ENCODE results near the gene HTR1D. TPM values are rescaled to one million over a fixed set of nuclear protein-coding genes. Genes with fewer than 3 reads are reported as not detected.

The HTR1D gene
- polyA plus RNA-seq, 1 donor from 2014 or later, result not detected

- H3K9ac ChIP-seq (ENCODE audit: low read length), result no peak overlapping the region
- H3K9me2 ChIP-seq (ENCODE audit: insufficient read depth, low read length), result no peaks in the 10 kb centered on the region
- H2AFZ ChIP-seq (ENCODE audit: low read depth, low read length), result no peak overlapping the region
- H3F3A ChIP-seq (ENCODE audit: insufficient read depth, low read length, poor library complexity, severe bottlenecking), result no peaks in the 10 kb centered on the region
- no peak for TF ChIP-seq POLR2AphosphoS5 (IDR thresholded peaks at IDR 0.05)
- no peak for TF ChIP-seq EP300 (conservative IDR thresholded peaks at IDR 0.05; ENCODE audit: poor library complexity, severe bottlenecking)
- no peak for TF ChIP-seq MXI1 (conservative IDR thresholded peaks at IDR 0.05; ENCODE audit: poor library complexity, severe bottlenecking)
- TF ChIP-seq RAD21 (conservative IDR thresholded peaks at IDR 0.05), result no peak
- TF ChIP-seq, protein P1, sequence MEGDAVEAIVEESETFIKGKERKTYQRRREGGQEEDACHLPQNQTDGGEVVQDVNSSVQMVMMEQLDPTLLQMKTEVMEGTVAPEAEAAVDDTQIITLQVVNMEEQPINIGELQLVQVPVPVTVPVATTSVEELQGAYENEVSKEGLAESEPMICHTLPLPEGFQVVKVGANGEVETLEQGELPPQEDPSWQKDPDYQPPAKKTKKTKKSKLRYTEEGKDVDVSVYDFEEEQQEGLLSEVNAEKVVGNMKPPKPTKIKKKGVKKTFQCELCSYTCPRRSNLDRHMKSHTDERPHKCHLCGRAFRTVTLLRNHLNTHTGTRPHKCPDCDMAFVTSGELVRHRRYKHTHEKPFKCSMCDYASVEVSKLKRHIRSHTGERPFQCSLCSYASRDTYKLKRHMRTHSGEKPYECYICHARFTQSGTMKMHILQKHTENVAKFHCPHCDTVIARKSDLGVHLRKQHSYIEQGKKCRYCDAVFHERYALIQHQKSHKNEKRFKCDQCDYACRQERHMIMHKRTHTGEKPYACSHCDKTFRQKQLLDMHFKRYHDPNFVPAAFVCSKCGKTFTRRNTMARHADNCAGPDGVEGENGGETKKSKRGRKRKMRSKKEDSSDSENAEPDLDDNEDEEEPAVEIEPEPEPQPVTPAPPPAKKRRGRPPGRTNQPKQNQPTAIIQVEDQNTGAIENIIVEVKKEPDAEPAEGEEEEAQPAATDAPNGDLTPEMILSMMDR (IDR thresholded peaks at IDR 0.05; ENCODE audit: poor library complexity, severe bottlenecking), result no peak
- no peaks in the 10 kb centered on the region for H4K20me1 ChIP-seq (ENCODE audit: insufficient read depth)
- H3K27ac ChIP-seq (ENCODE audit: low read length), result no peak overlapping the region
- H3K4me3 ChIP-seq (ENCODE audit: low read length), result no peak overlapping the region
- H3K9me3 ChIP-seq (ENCODE audit: low read length), result no peaks in the 10 kb centered on the region
- no peaks in the 10 kb centered on the region for H3K79me2 ChIP-seq (replicated peaks; ENCODE audit: insufficient read depth, low read length)
- peaks cover 17% of the 10 kb centered on the region for H3K27me3 ChIP-seq (ENCODE audit: insufficient read depth, low read depth, low read length)
- no peaks in the 10 kb centered on the region for H3K36me3 ChIP-seq (ENCODE audit: insufficient read depth, low read length)
- no peak overlapping the region for H3K4me2 ChIP-seq (ENCODE audit: low read length)
Observed at GRCh38 chr1:23211955-23212354, 5.3 kb downstream of the HTR1D start.

DNA sequence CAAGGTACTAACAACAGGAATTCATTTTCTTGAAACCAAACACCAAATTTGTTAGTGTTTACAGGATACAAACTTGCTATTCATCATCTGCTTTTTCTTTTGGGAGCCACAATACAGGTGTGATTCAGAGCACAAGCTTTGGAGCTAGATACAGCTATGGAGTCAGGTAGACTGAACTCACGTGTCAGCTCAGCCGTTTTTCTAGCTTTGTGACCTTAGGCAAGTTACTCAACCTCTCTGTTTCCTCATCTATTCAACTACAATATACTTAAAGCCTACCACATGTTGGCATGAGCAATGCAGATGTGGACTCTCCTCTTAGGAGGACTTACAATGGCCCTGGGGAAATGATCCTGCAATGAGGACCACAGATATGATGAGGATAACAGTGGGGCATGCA, 6.3 kb downstream of the HTR1D start:
- Histone ChIP-seq H3K27ac (ENCODE audit: low read length) (no peak overlapping the region), H3K36me3 (ENCODE audit: insufficient read depth, low read length) (no peaks in the 10 kb centered on the region), H2AFZ (ENCODE audit: low read depth, low read length) (no peak overlapping the region), H3K4me2 (ENCODE audit: low read length) (no peak overlapping the region), H3K9me3 (ENCODE audit: low read length) (no peaks in the 10 kb centered on the region), H3K79me2 (replicated peaks; ENCODE audit: insufficient read depth, low read length) (no peaks in the 10 kb centered on the region), H3K9me2 (ENCODE audit: insufficient read depth, low read length) (no peaks in the 10 kb centered on the region), H3K4me3 (ENCODE audit: low read length) (no peak overlapping the region), H3K9ac (ENCODE audit: low read length) (no peak overlapping the region), H3F3A (ENCODE audit: insufficient read depth, low read length, poor library complexity, severe bottlenecking) (no peaks in the 10 kb centered on the region), H4K20me1 (ENCODE audit: insufficient read depth) (no peaks in the 10 kb centered on the region), H3K27me3 (ENCODE audit: insufficient read depth, low read depth, low read length) (peaks cover 7% of the 10 kb centered on the region)
- no peak for TF ChIP-seq REST (IDR thresholded peaks at IDR 0.05; ENCODE audit: borderline replicate concordance)
- no peak for TF ChIP-seq MXI1 (conservative IDR thresholded peaks at IDR 0.05; ENCODE audit: poor library complexity, severe bottlenecking)
- no peak for TF ChIP-seq EP300 (conservative IDR thresholded peaks at IDR 0.05; ENCODE audit: poor library complexity, severe bottlenecking)
- TF ChIP-seq TAF1 (IDR thresholded peaks at IDR 0.05; ENCODE audit: low read depth), result no peak

- Histone ChIP-seq H3K9me2 (ENCODE audit: insufficient read depth, low read length) (no peaks in the 10 kb centered on the region), H3F3A (ENCODE audit: insufficient read depth, low read length, poor library complexity, severe bottlenecking) (no peaks in the 10 kb centered on the region), H2AFZ (ENCODE audit: low read depth, low read length) (no peak overlapping the region), H3K36me3 (ENCODE audit: insufficient read depth, low read length) (no peaks in the 10 kb centered on the region), H4K20me1 (ENCODE audit: insufficient read depth) (no peaks in the 10 kb centered on the region), H3K9ac (ENCODE audit: low read length) (no peak overlapping the region), H3K9me3 (ENCODE audit: low read length) (no peaks in the 10 kb centered on the region), H3K27me3 (ENCODE audit: insufficient read depth, low read depth, low read length) (peaks cover 1% of the 10 kb centered on the region), H3K27ac (ENCODE audit: low read length) (no peak overlapping the region), H3K4me3 (ENCODE audit: low read length) (no peak overlapping the region), H3K4me2 (ENCODE audit: low read length) (no peak overlapping the region), H3K79me2 (replicated peaks; ENCODE audit: insufficient read depth, low read length) (no peaks in the 10 kb centered on the region)
- no peak for TF ChIP-seq RAD21 (conservative IDR thresholded peaks at IDR 0.05)
- TF ChIP-seq MXI1 (conservative IDR thresholded peaks at IDR 0.05; ENCODE audit: poor library complexity, severe bottlenecking), result no peak
- no peak for TF ChIP-seq EZH2 (IDR thresholded peaks at IDR 0.05; ENCODE audit: borderline replicate concordance, insufficient read depth, low read length, poor library complexity, severe bottlenecking)
- no peak for TF ChIP-seq REST (IDR thresholded peaks at IDR 0.05; ENCODE audit: borderline replicate concordance)
- no peak for TF ChIP-seq TAF1 (IDR thresholded peaks at IDR 0.05; ENCODE audit: low read depth)
- TF ChIP-seq POLR2AphosphoS5 (IDR thresholded peaks at IDR 0.05), result no peak
- no peak for TF ChIP-seq SMC3 (conservative IDR thresholded peaks at IDR 0.05; ENCODE audit: poor library complexity)
- no peak for TF ChIP-seq EP300 (conservative IDR thresholded peaks at IDR 0.05; ENCODE audit: poor library complexity, severe bottlenecking)
- TF ChIP-seq, protein P1 (IDR thresholded peaks at IDR 0.05; ENCODE audit: poor library complexity, severe bottlenecking), result no peak
Observed at GRCh38 chr1:23210351-23210785, 6.9 kb downstream of the HTR1D start.
